HK-2 (cell line): ENCODE measurements around the gene TENM4.
A peak's percentile ranks its signal among the peaks of the same experiment; 100 is the strongest.

Experiments used
- DNase-seq: peaks from one replicate; pipeline ENCODE4 v3.0.0-alpha.2; 2018; ENCODE audit not compliant: unreplicated experiment

The TENM4 gene

DNA sequence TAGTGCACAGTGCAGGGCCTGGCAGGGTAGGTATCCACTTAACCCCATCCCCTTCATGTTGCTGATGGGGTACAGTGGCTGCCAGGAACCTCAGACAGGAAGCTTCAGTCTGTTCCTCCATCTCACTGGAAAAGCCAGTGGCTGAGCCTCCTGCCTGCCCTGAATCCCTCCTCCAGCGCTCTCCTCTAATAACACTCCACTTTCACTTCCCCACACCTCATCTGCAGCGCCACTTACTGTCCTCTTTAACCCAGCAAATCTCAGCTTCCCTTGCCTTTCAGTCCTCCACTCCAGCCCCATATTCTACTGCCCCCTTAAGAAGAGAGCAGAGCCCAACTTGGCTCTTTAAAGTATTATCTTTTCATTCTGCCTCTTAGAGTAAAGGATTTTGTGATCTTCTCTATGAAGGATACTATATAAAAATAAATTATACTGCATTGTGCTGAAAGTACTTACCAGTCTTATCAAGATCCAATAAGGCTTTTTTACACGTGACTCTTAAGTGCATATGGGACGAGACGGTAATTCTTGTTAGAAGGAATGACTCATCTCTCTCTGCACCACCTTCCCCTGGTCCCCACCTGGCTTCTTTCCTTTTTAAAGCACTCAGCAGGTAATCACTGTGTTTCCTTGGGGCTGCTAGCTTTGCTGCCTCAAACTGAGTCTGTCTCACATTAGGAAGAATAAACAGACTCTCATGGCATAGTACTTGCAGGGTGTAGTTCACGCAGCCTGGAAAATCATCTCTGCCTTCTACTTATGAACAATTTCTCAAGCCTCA, 628.1 kb downstream of the TENM4 start:
- DNase-seq, result no peak

DNA sequence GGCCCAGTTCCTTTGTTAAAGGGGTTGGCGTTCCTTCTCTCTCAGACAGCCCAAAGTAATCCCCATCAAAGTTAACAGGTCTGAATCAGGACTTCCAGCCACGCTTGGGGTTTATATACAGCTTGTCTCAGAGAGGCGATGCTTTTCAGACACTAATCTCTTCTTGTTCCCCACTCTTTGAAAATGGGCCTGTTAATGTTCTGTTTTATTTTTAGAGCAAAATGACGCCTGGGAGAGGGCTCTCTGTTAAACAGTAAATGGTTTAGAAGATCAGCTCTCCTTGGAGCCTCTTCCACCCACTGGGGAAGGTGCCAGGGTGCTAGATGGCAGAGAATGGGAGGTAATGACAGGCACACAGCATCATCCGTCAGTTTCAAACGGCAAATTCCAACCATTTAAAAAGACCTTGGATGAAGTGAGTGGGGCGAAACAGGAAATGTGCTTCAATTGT, 630.2 kb downstream of the TENM4 start:
- DNase-seq, result no peak

- DNase-seq, result no peak
Measured at GRCh38 chr11:78809931-78810541, 630.8 kb downstream of the TENM4 start.

- DNase-seq, result no peak
Measured at GRCh38 chr11:78808923-78809322, 631.9 kb downstream of the TENM4 start.

DNA sequence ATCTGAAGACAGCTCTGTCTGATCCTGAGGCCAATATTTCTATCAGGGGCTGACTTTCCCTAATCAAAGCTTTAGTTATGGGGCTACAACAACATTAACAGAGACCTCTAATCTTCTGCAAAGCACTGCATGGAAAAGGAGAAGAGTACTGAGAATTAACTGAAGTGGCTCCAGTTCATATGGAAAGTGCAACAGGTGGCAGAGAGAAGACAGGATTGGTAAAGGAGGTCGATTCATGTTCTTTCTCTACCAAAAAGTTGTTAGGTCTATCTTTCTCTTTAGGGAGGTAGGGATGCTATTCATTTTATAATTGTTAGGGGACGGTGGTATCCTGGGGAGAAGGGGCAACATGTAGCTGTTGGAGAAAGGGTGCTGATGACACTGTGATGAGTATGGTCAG, 633.5 kb downstream of the TENM4 start:
- no peak for DNase-seq

DNA sequence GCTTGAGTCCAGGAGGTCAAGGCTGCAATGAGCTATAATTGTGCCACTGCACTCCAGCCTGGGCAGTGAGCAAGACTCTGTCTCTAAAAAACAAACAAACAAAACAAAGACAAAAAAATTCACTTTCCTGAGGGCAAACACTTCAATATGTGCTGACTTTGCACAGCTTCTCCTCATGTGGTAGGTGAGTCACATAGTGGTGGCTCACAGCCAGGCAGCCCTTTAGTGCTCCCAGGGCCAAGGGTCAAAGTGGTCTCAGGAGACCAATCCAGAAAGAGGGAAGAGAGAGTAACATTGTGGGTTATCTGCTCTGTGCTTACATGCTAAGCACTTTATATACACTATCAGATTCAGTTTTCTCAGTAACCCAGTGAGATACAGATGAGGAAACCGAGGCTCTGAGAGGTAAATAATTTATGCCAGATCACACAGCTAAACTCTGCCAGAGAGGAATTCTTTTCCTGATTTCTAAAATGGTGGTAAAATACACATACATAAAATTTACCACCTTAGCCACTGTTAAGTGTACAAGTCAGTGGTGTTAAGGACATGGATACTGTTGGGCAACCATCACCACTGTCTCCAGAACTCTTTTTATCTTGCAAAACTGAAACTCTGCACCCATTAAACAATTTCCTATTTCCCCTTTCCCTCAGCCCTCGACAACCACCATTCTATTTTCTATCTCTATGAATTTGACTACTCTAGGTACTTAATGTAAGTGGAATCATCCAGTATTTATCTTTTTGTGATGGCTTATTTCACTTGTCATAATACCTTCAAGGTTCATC, 634.4 kb downstream of the TENM4 start:
- DNase-seq, result no peak

GRCh38 chr11:78804991-78805390, 635.8 kb downstream of the TENM4 start:
- no peak for DNase-seq

DNA sequence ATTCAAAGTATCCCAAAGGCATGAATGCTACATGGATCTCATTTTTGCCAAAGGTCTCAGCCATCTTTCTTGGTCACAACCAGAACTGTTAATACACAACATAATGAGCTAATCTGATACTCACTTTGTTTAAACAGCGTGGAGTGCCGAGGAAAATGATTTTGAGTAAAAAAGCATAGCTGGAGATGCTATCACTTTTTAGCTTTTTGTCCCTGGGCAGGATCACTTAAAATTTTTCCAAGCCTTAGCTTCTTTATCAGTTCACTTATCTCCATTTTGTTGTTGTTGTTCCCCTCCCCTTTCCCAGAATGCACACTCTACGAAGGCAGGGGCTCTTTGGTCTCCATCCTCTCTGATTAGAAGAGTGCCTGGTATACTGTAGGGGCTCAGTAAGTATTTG, 636.8 kb downstream of the TENM4 start:
- no peak for DNase-seq

- DNase-seq, result no peak
Measured at GRCh38 chr11:78802058-78802761, 638.6 kb downstream of the TENM4 start.

- peak; percentile 9 for DNase-seq
Measured at GRCh38 chr11:78801161-78801884, 639.5 kb downstream of the TENM4 start.

- DNase-seq, result no peak
Measured at GRCh38 chr11:78800756-78801155, 640.1 kb downstream of the TENM4 start.

- DNase-seq, result no peak
Measured at GRCh38 chr11:78800096-78800690, 640.6 kb downstream of the TENM4 start.

- peak; percentile 28 for DNase-seq
Measured at GRCh38 chr11:78798663-78799062, 642.2 kb downstream of the TENM4 start.

DNA sequence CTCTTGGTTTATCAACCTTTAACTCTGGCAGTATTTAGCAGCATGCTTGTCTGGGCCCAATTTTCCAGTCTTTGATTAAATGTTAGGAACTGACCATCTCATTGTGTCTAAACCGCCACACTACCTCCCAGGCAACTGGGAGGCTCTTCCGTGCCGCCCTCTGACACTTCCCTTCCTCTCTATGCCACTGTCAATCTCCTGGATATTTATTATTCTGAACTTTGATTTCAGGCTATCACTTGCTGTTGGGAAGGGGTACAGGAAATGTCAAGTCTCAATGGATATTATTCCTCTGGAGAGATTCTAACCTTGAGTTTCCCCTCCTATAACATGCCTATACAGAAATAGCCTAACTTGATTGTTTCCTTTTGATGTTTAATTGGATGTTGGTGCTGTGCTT, 643.3 kb downstream of the TENM4 start:
- DNase-seq, result no peak

GRCh38 chr11:78796956-78797355, 643.9 kb downstream of the TENM4 start:
- DNase-seq, result no peak

GRCh38 chr11:78795621-78796261, 645.1 kb downstream of the TENM4 start:
- peak; percentile 17 for DNase-seq

- no peak for DNase-seq
Measured at GRCh38 chr11:78791964-78792363, 648.9 kb downstream of the TENM4 start.

DNA sequence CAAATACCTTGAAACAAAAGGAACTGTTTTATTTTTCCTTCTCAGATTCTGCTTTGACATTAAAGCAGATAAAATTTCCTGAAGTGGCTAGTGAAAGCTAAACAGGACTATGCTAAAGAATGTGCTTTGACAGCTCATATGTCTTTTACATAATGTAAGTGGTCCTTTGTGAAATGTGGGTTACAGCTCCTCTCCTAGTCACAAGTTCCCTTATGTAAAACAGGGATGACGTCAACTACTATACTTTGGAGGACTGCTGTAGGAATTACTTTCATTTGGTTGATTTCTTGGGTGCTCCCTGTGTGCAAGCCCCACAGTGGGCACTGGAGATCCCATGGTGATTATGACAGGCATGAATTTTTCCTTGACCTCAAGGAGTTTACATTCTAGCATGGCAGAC, 649.6 kb downstream of the TENM4 start:
- DNase-seq, result no peak

GRCh38 chr11:78790784-78791183, 650.0 kb downstream of the TENM4 start:
- DNase-seq, result no peak

DNA sequence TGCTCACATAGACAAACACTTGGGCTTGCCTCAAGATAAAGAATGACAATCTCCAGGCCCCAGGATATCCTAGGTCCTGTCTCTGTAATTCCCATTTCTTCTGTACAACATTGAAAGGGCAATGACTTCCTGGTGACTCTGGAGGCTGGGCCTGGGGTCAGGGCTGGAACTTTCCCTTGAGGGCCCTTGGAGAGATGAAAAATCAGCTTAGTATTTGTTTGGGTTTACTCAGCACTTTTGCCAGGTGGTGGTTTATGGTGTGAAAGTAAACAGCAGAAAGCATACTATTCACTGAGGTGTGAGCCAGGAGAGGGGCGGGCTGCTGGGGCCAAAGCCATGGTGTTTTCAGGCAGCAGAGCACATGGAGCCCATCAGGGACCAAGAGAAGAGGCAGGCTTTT, 651.5 kb downstream of the TENM4 start:
- DNase-seq, result no peak
